ENCODE measurements around the gene SH3TC2.

SH3TC2 gene

DNA sequence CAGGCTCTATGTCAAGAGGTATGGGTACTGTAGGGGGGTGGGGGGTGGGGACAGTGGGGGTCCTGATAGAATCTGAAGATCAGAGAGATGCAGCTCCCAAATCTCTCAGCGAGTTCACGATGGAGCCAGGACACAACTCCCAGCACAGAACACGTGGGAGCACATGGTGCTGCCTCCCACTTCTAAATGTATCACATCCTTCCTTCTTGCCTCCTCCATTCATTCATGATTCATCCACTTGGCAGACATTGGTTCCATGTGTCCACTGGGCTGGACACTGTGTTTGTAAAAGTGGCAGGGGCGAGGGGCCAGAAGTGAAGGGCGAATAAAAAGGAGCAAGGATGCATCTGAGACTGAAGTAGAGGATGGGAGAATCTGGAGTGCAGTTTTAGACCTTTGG, 33.9 kb downstream of the SH3TC2 start:
- DNase-seq (ENCODE audit: low read depth in 3 of 3) = no peak

DNA sequence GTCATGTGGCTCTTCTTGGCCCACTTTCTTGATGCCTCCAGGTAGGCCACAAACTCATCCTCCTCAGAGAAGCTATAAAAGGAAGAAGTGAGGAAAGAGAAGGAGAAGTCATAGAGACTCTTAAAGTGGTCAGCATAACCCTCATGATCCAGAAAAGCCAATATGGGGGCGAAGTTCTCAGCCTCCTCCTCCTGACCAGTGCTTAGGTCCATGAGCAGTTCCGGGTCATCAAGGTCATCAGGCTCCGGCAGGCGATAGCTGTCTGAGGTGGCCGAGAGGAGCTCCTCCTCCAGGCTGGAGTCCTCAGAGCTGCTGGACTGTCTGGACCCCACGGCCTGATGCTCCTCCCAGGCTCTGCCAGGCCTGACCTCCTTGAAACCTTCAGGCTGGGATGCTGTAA, 34.7 kb downstream of the SH3TC2 start:
- no peak for DNase-seq (ENCODE audit: low read depth in 3 of 3)

DNA sequence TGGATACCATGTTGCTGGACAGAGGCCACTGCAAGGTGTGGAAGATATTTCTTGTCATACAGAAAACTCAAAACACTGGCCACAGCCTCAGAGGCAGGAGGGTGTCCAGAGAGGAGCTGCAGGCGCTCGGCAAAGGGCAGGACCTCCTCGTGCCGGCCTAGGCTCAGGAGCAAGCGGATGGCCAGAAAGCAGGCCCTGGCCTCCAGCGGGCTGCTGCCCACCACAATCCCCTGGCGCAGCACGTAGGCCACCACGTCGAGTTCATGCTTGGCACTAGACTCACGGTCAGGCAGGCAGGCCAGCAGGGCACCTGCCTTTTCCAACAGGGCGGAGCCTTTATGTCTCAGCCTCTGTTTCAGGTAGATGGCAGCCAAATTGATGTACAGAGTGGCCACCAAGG, 35.2 kb downstream of the SH3TC2 start:
- no peak for DNase-seq (ENCODE audit: low read depth in 3 of 3)

DNA sequence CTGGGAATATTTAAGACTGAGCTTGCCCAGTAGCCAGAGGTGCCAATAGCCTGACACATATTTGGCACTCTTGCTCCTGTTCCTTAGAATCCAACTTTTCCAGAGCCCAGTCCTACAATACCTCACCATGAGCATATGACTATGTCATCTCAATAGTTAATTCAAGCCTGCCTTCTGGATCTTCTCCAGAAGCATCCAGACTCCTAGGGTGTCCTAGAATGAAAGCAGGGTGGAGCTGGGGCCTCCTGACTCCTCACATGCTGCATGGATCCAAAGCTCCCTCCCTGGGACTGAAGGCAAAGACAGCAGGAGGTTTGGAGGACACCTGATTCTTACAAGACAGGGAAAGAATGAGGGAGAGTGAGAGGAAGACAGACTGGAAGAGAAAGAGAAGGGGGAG, 37.9 kb downstream of the SH3TC2 start:
- no peak for DNase-seq (ENCODE audit: low read depth in 3 of 3)

DNA sequence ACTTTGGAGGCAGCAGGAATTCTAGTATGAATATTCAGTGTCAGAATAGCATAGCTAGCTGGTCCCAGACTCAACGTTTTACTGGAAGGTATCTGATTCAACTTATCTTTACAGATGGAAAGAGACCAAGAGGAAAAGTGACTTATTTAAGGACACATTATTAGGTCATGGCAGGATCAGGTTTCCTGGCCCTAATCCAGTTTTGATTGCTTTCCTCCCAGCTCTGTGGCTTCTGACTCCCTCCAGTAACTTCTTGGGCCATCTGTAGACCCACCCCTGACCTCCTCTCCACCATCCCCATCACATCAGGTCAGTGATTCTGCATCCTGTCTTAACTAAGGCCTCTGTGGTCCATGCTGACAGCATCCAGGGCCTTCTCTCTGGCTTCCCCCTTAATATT, 38.4 kb downstream of the SH3TC2 start:
- DNase-seq (ENCODE audit: low read depth in 3 of 3) = no peak

DNA sequence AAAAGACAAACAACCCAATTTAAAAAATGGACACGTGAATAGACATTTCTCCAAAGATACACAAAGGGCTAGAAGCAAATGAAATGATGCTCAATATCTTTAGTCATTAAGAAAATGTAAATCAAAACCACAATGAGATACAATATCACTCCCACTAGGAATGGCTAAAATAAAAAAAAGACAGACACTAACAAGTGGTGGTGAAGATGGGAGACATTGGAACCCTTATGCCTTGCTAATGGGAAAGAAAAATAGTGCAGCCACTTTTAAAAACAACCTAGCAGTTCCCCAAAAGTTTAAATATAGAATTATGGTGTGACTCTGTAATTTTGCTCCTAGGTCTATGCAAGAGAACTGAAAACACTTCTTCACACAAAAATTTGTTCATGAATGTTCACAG, 40.7 kb downstream of the SH3TC2 start:
- no peak for DNase-seq (ENCODE audit: low read depth in 3 of 3)

DNA sequence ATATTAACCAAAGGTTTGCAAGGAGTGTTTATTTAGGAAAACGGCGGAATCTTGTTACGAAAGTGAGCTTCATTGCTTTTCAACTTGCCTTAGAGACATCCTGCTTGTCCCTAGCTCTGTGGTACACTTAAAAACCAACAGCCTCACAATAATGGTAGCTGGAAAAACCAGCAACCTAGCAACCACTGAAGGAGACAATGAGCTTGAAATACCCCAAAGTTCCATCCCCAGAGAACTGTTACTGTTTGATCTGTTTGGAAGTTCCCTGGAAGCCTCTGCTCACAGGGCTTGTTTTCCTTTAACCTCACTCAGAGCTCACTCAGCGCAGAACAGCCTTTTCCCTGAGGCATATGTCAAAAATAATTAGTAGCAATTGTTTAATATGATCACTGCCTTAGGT, 43.2 kb downstream of the SH3TC2 start:
- no peak for DNase-seq (ENCODE audit: low read depth in 3 of 3)

DNA sequence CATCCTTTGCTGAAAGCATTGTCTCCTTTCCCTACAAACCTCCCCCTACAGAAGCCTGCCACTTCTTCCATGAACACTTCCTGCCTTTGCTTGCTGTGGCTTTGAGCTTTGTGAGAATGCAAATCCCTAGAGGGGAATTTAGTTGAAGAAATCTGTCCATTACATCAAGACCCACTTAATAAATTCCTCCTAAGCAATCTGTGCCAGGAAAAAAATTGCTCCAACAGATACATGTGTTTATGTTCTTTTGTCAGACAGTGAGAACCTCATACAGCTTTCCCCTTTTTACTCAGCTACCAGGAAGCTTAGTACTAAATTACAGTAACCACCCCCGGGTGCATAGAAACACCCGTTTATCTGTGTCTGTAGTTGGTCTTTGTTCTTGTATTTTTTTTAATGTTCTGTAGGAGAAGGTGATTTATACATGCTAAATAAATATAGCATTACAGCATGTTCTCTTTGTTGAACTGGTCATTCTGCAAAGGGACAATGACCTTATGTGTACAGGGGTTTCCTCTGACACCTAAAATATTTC, 43.9 kb downstream of the SH3TC2 start:
- DNase-seq (ENCODE audit: low read depth in 3 of 3) = no peak

DNA sequence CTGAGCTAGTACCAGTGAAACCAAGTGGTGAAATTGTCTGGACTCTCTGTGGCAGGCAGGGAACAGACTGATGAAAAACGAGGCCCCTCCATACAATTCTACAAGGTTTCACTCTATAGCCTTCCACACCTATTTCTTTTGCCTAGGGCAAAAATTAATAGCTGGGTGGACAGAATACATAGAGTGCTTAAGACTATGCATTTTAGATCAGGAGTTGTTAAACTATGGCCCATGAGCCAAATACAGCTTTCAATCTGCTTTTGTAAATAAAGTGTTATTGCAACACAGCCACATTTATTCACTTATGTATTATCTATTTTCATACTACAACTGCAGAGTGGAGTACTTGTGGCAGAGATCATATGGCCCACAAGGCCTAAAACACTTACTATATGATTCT, 45.2 kb downstream of the SH3TC2 start:
- DNase-seq (ENCODE audit: low read depth in 3 of 3) = no peak

DNA sequence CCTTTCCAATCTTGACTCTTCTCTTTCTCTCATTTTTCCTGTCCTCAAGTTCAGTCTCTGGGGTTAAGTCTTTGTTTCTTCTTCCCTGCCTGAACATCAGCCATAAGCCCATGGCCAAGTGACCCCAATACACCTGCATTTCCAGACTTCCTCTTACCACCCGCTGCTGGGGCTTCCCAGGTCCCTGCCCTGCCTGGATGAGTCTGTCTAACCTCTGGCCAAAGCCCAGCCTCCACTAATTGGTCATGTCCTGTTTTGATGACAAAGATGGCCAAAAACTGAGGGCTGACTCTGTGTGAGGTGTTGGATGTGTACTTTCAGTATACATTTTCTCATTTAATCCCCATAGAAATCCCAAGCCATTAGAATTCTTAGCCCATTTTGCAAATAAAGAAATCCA, 47.3 kb downstream of the SH3TC2 start:
- no peak for DNase-seq (ENCODE audit: low read depth in 3 of 3)

DNA sequence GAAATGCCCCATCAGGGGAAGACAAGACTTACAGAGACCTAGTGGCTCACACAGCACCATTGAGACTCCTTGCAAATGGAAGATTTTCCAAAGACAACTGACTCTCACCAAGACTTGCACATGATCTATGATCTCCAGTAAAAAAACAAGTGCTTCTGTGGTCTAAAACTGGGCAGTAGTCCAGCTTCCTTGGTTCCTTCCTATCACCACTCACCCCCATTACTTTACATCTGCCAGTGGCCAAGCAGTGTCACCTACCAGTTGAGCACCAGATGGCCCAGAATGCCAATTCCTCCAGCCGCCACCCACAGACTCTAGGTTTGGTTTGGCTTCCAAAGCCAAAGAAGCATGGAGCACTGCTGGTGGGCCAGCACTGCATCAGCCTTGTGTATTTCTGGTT, 47.7 kb downstream of the SH3TC2 start:
- no peak for DNase-seq (ENCODE audit: low read depth in 3 of 3)

DNA sequence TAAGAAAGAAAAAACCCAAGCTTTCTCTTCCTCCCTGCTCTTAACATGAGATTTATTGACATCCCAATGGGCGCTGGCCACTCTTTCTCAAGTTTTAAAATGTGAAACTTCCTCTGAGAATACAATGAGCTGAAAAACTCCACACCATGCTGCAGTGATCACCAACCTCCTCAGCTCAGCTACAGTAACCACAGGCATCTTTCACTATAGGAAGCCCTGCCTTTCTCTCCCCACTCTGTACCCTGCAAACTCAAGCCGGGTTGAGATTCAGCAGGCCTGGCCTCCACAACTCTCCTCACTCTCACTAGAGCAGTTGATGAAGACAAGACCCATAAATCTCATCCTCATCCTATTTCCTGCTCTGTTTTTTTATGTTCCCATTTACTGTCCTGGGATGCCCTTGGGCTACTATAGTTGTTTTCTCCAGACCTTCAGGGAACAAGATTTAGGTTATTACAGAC, 48.3 kb downstream of the SH3TC2 start:
- no peak for DNase-seq (ENCODE audit: low read depth in 3 of 3)

DNA sequence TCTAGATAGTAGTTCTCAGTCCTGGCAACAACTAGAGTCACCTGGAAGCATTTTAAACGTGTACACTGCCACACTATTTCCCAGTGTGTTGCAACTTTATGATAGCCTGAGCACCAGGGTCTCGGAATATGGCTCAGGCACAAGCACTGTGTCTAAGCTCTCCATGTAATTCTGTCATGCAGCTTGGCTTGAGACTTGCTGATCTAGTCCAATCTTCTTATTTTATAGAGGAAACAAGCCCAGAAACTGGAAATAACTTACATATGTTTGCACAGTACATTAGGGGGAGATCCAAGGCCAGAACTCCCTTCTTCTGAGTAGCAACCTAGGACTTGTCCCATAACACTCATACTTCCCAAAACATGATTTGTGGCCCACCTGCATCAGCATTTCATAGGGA, 49.1 kb downstream of the SH3TC2 start:
- DNase-seq (ENCODE audit: low read depth in 3 of 3) = no peak

DNA sequence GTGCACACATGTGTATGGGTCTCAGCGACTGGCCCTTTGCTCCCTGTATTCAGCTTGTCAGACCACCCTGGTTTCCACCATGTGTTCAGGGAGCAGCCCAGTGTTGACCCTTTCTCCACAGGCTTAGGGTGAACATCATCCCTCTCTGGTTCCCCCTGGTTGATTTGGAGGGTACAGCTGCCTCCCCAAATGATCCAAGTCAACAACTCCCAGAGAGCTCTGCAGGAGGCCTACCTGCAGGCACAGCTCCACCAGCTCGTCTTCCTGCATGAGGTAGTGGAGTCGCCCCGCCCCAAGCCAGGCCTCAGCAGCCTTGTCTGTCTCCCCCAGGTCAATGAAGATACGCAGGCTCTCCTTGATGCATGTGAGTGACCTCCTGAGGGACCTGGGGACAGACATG, 50.5 kb downstream of the SH3TC2 start:
- DNase-seq (ENCODE audit: low read depth in 3 of 3) = no peak

DNA sequence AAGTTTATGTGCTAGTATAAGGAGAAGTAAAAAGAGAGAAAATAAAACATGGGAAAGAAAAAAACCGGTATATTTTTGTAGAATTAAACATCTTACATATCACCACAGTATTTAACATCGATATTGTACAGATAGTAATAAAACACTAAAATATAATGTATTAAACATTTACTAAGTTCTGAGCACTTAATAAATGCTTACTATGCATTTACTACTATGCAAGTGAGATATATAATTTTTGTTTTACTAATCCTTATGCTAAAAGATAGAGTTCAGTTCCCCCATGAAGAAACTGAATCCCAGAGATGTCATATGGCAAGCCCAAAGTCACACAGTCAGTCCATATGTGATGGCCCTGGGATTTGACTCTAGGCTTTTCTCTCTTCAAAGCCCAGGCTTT, 51.1 kb downstream of the SH3TC2 start:
- DNase-seq (ENCODE audit: low read depth in 3 of 3) = no peak

DNA sequence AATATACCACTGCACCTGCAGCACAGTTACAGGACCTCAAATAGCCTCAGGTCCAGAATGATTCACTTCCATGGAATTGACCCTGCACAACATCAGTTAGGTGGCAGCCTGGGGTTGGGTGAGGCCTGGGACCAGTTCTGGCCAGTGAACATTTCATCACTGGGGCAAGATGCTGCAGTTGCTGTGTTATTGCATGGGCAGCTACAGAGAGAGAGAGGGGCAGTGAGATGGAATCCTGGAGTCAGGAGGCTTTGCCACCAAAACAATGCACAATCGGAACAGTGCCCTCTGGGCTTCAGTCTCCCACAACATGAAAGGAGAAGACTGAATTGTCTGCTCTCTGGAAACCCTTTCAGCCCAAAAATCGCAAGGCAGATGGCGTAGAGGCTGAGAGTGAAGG, 51.8 kb downstream of the SH3TC2 start:
- no peak for DNase-seq (ENCODE audit: low read depth in 3 of 3)

DNA sequence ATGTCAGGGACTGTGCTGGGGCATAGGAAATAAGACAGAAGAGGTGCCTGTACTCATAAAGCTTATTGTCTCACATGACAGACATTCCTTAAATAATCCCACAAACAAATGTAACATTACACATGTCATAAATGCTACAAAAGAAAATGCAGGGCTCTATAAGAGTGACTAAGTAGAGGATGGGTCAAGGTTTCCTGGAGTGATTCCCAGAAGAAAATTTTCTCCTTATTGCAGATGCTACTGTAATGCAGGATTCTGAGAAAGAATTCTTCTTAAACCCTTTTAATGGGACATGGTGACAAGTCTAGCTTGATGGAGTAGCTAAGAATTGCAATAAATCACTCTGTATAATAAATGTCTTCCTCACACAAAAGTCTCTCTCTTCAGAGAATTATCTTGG, 55.7 kb downstream of the SH3TC2 start:
- DNase-seq (ENCODE audit: low read depth in 3 of 3) = no peak

DNA sequence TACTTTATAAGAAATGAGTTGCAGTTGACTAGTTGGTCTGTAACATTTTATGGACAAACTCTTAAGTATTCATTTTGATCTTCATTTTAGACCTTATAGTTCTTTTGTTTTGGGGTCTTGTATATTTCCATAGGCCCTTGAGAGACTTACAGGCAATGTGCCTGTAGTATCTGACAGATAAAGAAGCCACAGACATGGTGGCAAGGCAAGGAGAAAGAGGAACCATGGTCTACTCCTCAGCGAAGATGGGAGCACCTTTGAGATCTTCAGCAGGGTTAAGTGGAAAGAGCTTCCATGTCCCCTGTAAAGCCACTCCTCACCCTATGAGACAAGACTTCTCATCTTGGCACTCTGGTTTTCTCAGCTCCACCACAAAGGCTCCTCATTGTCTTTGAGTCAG, 56.4 kb downstream of the SH3TC2 start:
- no peak for DNase-seq (ENCODE audit: low read depth in 3 of 3)

DNA sequence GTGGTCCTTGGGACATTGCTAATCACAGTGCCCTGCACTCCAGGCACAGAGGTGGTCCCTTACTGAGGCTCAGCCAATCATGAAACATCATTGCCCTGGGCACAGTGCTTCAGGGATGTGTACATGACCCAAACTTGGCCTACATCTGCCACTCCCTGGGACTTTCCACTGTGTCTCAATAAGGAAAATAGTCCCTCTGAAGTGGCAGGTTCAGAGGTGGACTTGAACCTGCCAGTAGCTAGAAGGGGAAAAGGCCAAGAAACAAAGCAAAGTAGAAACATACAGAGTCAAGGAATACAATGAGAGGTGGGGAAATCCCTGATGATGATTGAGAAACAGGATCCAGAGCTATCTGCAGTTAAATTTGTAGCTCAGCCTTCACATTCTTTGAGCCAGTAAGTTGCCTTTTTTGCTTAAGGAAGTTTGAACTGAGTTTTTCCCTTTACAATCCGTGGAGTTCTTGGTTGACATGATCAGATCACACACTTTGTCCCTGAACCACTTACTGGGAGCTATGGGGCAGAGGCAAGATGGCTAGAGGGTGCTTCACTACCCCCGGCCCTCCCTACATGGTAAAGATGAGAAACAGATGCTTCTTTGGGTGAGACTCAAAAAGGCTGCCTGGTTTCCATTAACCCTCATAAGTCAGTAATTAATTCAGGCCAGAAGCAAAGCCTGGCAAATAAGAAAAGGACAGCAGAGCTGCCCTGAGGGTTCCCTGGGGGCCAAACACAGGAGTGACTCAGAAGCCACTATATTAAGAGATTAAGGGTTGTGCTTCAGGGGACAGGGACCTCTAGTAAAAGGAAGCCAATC, 57.6 kb downstream of the SH3TC2 start:
- DNase-seq (ENCODE audit: low read depth in 3 of 3) = no peak

DNA sequence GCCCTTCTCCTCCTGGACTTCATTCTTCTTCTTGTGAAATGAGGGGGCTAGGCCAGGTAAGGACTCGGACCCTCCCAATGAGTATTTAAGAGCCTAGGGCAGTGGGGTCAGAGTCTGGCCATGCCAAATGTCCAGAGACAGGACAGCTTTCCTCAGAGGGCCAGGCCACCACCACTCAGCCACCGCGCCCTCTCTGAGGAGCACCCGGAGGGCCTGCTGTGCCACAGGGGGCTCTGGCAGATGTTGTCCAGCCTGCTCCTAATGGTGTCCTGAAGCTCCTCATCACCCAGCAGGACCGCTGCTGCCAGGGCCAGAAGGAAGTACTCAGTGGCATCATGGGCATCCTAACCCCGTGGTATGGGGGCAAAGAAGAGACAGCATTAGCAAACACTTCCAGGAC, 58.3 kb downstream of the SH3TC2 start:
- DNase-seq (ENCODE audit: low read depth in 3 of 3) = no peak

DNA sequence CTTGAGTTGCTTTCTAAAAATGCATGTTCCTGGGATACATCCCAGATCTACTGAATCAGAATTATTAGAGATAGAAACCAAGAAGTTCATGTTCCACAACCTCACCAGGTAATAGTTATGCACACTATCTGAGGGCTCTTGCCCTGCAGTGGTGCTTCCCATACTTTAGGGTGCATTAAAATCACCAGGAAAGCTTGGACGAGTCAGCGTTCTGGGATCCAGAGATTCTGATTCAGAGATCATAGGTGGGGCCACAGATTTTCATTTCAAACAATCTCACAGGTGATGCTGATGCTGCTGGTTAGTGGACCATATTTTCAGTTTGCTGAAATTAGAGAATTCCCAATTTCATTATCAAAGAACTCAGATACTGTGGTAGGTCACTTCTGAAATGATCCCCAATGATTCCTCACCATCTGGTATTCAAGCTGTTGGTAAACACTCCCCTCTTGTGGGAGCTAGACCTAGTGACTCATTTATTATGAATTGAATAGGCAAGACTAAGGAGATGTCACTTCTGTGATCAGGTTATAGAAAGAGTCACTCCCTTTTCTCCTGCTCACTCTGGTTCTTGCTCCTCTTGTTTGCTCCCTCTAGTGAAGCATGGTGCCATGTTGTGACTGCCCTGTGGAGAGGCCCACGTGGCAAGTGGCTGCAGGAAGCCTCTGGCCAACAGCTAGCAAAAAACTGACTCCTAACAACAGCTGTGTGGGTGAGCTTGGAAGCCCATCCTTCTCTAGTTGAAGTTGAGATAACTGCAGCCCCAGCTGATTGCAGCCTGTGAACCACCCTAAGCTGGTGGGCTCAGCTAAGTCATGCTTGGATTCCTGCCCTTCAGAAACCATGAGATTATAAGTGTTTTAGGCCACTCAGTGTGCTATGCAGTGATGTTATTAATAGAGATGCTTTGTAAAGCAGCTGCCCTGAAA, 59.8 kb downstream of the SH3TC2 start:
- no peak for DNase-seq (ENCODE audit: low read depth in 3 of 3)

DNA sequence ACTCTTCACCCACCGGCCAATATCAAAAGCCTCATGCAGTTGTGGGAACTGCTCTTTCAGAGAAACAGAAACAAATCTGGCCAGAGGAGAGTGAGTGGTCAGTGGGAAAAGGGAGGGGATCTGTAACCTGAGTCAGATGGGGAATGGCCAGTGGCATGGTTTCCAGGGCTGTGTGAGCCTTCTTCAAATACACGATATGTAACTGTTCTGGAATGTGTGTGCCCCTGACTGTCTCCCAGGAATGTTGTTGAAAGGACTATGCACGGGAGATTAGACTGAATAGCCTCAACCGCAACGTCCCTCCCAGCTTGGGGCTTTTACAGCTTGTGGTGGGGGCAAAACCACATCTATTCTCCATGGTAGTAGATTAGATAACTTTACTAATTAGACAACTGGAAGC, 60.8 kb downstream of the SH3TC2 start:
- no peak for DNase-seq (ENCODE audit: low read depth in 3 of 3)

DNA sequence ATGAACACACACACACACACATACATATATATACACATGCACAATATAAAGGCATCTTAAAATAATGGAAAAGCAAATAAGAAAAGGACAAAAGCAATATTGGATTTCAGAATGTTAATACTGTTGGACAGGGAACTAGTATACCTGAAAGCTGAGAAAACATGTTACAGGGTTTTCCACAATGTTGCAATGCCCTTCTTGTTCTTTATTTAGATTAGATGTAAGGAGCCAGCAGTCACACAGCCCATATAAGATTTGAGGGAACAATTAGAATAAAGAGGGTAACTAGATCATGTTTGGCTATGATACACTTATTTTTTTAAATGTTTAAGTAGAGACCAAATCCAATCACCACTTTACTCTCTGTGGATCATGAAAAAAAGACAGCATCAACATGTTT, 61.7 kb downstream of the SH3TC2 start:
- no peak for DNase-seq (ENCODE audit: low read depth in 3 of 3)
